Upper lobe of left lung (tissue), 6 donors: ENCODE results near the gene SOWAHA. TPM values are rescaled to one million over a fixed set of nuclear protein-coding genes. Genes with fewer than 3 reads are reported as not detected.

Experiments used
- ATAC-seq, 2 donors: fragments of 200-7000 bp; cut with Tn5 transposase; one replicate each; pipeline ENCODE4 v1.9.1; 2022; ENCODE audit warnings: mild to moderate bottlenecking in 2 of 2, moderate library complexity in 2 of 2; ENCODE audit not compliant: low FRiP score in 2 of 2
- DNase-seq, 2 donors: peaks; one replicate each; pipeline ENCODE4 v3.0.0-alpha.2; 2019 to 2020
- H3K27ac ChIP-seq, 4 donors: fragments of 200-600 bp; sonication (generic); one replicate each; pipeline ENCODE4 v1.5.1; 2016 to 2019
- H3K27me3 ChIP-seq, 4 donors: fragments of 200-600 bp; sonication (generic); one replicate each; pipeline ENCODE4 v1.5.1; 2017 to 2019
- H3K36me3 ChIP-seq, 4 donors: fragments of 200-600 bp; sonication (generic); one replicate each; pipeline ENCODE4 v1.5.1; 2016 to 2019
- H3K4me1 ChIP-seq, 4 donors: fragments of 200-600 bp; sonication (generic); one replicate each; pipeline ENCODE4 v1.5.1; 2018 to 2019
- H3K4me3 ChIP-seq, 4 donors: fragments of 200-600 bp; sonication (generic); one replicate each; pipeline ENCODE4 v1.5.1; 2017 to 2019; ENCODE audit warnings: mild to moderate bottlenecking in 2 of 4, moderate library complexity in 1 of 4
- H3K9me3 ChIP-seq, 4 donors: fragments of 200-600 bp; sonication (generic); one replicate each; pipeline ENCODE4 v1.5.1; 2018 to 2019
- EP300 ChIP-seq, 4 donors: sonication (generic); formaldehyde crosslinking; IDR thresholded peaks; one replicate each; pipeline ENCODE4 v1.5.1; 2017; ENCODE audit warnings: antibody characterized with exemption in 4 of 4, control low read depth in 2 of 4
- POLR2A ChIP-seq, 4 donors: fragments of 450-650 bp; IDR thresholded peaks; one replicate each; pipeline ENCODE4 v1.5.1; 2016 to 2017; ENCODE audit warnings: antibody characterized with exemption in 4 of 4, mild to moderate bottlenecking in 2 of 4
- POLR2AphosphoS5 ChIP-seq, 2 donors: sonication (generic); formaldehyde crosslinking; IDR thresholded peaks; one replicate each; pipeline ENCODE4 v1.5.1; 2017; ENCODE audit warnings: antibody characterized with exemption in 2 of 2
- WGBS, 2 donors: methylation state at CpG; one replicate each; pipeline ENCODE4 v1.1.5; 2017 to 2018; 5-methylcytosine and 5-hydroxymethylcytosine counted together
- total RNA-seq, 6 donors: library from RNA; depleted of rRNA in 4 of 6; stranded (reverse); fragments of >200 nt in 4 of 6; gene quantifications; one replicate each; pipeline versions ENCODE4 v1.1.0 to v1.2.1, GENCODE V29; 2016 to 2021
- TF ChIP-seq, protein P1 (sequence below), 6 experiments: fragments of 450-650 bp in 4 of 6; fragments of 200-600 bp in 2 of 6; sonication (generic) in 2 of 6; IDR thresholded peaks; one replicate each; pipeline ENCODE4 v1.5.1; 2016 to 2019; ENCODE audit warnings: antibody characterized with exemption in 6 of 6
- donor health status: DM: no; HTN: no; CAD: no; lungs with moderate emphysema.
- donor health status: DM: no; HTN: yes; CAD: no; lungs with severe emphysema.

The SOWAHA gene
- total RNA-seq, 6 donors from 2014 or later = 0.30 to 1.0 (median 0.55) TPM; not detected in 1

DNA sequence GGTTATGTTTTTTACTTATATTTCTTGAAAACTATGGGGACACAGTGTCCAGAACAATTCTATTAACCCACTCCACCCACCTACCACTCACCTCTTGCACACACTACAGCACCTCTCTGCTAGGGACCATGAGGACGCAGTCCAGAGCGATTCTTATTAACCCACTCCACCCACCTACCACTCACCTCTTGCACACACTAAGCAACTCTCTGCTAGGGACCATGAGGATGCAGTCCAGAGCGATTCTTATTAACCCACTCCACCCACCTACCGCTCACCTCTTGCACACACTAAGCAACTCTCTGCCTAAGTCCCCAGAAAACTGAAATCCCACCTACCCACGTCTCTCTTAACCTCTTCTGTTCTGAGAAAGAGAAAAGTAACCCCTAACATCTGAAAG lies 19.5 kb downstream of the SOWAHA start:
- WGBS, 2 donors = 85 to 89% methylated on average over 5 of the region's 5 CpGs
- no peaks in the 10 kb centered on the region for H3K9me3 ChIP-seq
- H3K27ac ChIP-seq = no peak overlapping the region
- TF ChIP-seq, protein P1, sequence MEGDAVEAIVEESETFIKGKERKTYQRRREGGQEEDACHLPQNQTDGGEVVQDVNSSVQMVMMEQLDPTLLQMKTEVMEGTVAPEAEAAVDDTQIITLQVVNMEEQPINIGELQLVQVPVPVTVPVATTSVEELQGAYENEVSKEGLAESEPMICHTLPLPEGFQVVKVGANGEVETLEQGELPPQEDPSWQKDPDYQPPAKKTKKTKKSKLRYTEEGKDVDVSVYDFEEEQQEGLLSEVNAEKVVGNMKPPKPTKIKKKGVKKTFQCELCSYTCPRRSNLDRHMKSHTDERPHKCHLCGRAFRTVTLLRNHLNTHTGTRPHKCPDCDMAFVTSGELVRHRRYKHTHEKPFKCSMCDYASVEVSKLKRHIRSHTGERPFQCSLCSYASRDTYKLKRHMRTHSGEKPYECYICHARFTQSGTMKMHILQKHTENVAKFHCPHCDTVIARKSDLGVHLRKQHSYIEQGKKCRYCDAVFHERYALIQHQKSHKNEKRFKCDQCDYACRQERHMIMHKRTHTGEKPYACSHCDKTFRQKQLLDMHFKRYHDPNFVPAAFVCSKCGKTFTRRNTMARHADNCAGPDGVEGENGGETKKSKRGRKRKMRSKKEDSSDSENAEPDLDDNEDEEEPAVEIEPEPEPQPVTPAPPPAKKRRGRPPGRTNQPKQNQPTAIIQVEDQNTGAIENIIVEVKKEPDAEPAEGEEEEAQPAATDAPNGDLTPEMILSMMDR (IDR thresholded peaks at IDR 0.05) = no peak
- no peak for TF ChIP-seq POLR2A (IDR thresholded peaks at IDR 0.05)
- no peak for ATAC-seq
- peaks cover 16 to 27% (median 24%) of the 10 kb centered on the region in 4 donors for H3K4me1 ChIP-seq
- no peak overlapping the region for H3K4me3 ChIP-seq
- no peaks in the 10 kb centered on the region for H3K36me3 ChIP-seq
- no peak for DNase-seq
- peaks cover 0 to 12% (median 0%) of the 10 kb centered on the region in 4 donors for H3K27me3 ChIP-seq

DNA sequence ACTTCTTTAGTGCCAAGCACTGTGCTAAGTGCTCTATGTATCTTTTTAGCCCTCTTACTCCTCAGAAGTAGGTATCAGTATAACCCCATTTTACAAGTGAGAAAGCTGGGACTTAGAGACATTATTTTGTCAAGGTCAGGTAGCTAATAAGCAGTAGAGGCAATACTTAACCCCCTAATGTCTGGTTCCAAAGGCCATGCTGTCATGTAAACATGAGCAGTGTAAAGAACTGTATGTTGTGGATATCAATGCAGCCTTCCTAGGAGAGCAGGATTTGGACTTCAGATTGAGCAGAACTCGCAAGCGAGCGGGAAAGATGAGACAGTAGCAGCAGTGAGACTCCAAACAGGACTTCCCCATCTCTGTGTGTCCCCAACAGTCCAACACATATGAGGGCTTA lies 21.0 kb downstream of the SOWAHA start:
- Histone ChIP-seq H3K4me1 (peaks cover 20 to 33% (median 26%) of the 10 kb centered on the region in 4 donors), H3K27ac (no peak overlapping the region), H3K36me3 (no peaks in the 10 kb centered on the region), H3K4me3 (no peak overlapping the region), H3K9me3 (no peaks in the 10 kb centered on the region), H3K27me3 (peaks cover 0 to 12% (median 0%) of the 10 kb centered on the region in 4 donors)
- WGBS, 2 donors = 91 to 94% methylated on average over 3 of the region's 3 CpGs
- ATAC-seq (no peak), DNase-seq (no peak)
- TF ChIP-seq POLR2AphosphoS5 (IDR thresholded peaks at IDR 0.05) = no peak
- no peak for TF ChIP-seq EP300 (IDR thresholded peaks at IDR 0.05)
- TF ChIP-seq, protein P1 (IDR thresholded peaks at IDR 0.05) = no peak
- TF ChIP-seq POLR2A (IDR thresholded peaks at IDR 0.05) = no peak

DNA sequence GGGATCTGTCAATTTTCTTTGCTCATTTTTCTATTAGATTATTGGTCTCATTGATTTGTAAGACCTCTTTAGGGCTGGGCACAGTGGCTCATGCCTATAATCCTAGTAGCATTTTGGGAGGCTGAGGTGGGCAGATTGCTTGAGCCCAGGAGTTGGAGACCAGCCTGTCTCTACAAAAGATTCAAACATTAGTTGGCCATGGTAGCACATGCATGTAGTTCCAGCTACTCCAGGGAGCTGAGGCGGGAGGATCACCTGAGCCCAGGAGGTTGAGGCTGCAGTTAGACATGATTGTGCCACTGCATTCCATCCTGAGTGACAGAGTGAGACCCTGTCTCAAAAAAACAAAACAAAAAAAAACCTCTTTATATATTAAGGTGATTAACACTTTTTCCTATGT lies 23.8 kb downstream of the SOWAHA start:
- Histone ChIP-seq H3K27me3 (no peaks in the 10 kb centered on the region), H3K36me3 (no peaks in the 10 kb centered on the region), H3K4me3 (no peak overlapping the region), H3K4me1 (peaks cover 23 to 30% (median 26%) of the 10 kb centered on the region in 4 donors), H3K27ac (no peak overlapping the region), H3K9me3 (no peaks in the 10 kb centered on the region)
- DNase-seq (no peak), ATAC-seq (no peak)
- TF ChIP-seq EP300 (IDR thresholded peaks at IDR 0.05) = no peak
- no peak for TF ChIP-seq POLR2A (IDR thresholded peaks at IDR 0.05)
- TF ChIP-seq, protein P1 (IDR thresholded peaks at IDR 0.05) = no peak
- TF ChIP-seq POLR2AphosphoS5 (IDR thresholded peaks at IDR 0.05) = no peak
- WGBS, 2 donors = 92 to 100% methylated on average over 1 of the region's 1 CpG

DNA sequence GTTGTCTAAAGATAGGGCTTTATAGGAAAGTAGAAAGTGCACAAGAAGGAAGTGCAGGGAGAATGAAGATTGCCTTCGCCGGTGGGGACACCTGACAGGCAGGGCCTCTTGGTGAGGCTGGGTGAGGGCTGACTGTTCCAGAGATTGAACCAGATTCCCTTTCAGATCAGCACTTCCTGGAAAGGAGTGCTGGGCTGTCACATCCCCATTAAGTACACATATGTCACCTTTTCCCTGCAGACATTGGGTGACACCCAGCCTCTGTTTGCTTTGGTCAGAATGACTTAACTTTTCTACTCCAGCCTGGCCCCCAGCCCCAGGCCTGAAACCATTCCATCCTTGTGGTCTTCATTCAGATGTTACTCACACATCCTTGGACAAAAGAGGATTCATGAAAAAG lies 24.8 kb downstream of the SOWAHA start:
- H3K36me3 ChIP-seq = no peaks in the 10 kb centered on the region
- 47 to 62% methylated on average over 2 of the region's 2 CpGs for WGBS, 2 donors
- no peak overlapping the region for H3K4me3 ChIP-seq
- peak in 1 of 2 donors; percentile 3 for ATAC-seq
- TF ChIP-seq POLR2A (IDR thresholded peaks at IDR 0.05) (no peak), POLR2AphosphoS5 (IDR thresholded peaks at IDR 0.05) (no peak), EP300 (IDR thresholded peaks at IDR 0.05) (no peak)
- TF ChIP-seq, protein P1 (IDR thresholded peaks at IDR 0.05) = no peak
- H3K27me3 ChIP-seq = no peaks in the 10 kb centered on the region
- DNase-seq = no peak
- peak overlapping the region in 2 of 4 donors; percentile 85 to 89 for H3K27ac ChIP-seq
- H3K9me3 ChIP-seq = no peaks in the 10 kb centered on the region
- peaks cover 23 to 30% (median 26%) of the 10 kb centered on the region in 4 donors for H3K4me1 ChIP-seq

DNA sequence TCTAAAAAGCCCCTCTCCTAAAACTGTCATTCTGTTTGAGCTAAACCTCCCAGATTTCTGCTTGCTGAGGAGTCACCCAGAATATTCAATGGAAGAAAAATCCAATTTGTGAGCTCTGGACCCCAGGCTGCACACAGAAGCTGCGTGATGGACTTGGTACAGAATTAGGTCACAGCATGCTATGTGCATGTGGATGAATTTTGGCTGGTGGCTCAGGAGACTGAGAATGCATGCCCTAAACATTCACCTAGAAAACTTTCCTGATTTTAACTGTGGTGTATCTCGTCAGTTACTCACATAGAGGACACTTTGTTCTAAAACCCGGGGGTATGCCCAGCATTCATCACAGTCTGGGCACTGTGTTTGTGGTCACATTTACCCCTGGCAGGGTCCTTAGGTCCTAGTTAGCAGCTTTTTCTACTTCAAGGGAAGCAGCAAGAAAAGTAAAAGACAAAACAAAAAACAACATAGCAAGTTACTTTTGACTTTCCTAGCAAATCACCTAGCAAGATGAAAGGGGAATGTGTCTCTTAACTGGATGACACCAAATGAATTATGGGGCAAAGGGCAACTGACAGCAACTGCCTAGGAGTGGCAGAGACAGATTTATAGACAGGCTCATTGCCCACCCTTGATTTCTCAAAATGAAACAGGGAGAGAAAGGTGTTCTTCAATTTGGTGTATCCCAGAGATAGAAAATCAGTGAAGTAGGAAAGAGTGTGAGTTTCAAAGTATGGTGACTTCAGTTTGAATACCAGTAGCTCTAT lies 25.6 kb downstream of the SOWAHA start:
- ATAC-seq (no peak), DNase-seq (no peak)
- Histone ChIP-seq H3K4me3 (no peak overlapping the region), H3K9me3 (no peaks in the 10 kb centered on the region), H3K27me3 (no peaks in the 10 kb centered on the region), H3K27ac (peak overlapping the region; percentile 67 to 89 (median 78)), H3K4me1 (peaks cover 23 to 30% (median 26%) of the 10 kb centered on the region in 4 donors), H3K36me3 (no peaks in the 10 kb centered on the region)
- WGBS, 2 donors = 80 to 89% methylated on average over 3 of the region's 3 CpGs
- TF ChIP-seq POLR2A (IDR thresholded peaks at IDR 0.05) (no peak), POLR2AphosphoS5 (IDR thresholded peaks at IDR 0.05) (no peak), EP300 (IDR thresholded peaks at IDR 0.05) (no peak)
- TF ChIP-seq, protein P1 (IDR thresholded peaks at IDR 0.05) = no peak
